ENCODE data around the gene ROCK2. TPM values are rescaled to one million over a fixed set of nuclear protein-coding genes. Genes with fewer than 3 reads are reported as not detected.
A peak's percentile ranks its signal among the peaks of the same experiment; 100 is the strongest.

Gene ROCK2
- total RNA-seq, 1 donor from 2014 or later, result 45.1 TPM

DNA sequence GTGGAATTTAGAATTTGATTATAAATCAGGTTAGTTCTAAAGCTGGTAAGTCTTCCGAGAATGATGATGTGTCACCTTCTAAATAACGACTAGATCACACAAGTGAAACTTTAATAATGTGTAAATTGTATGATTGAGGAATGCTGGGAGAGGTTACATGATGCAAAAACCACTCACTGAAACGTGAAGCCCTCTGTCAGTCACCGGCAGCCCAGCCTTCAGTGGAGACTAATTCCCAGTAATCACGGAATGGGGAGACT lies 45.9 kb upstream of the ROCK2 start:
- Mint-ChIP-seq H3K36me3 (ENCODE audit: low read depth, unreplicated experiment) (no peaks in the 10 kb centered on the region), H3K27ac (ENCODE audit: unreplicated experiment) (peak overlapping the region; percentile 63)
- peak overlapping the region; percentile 14 for H3K4me2 ChIP-seq (ENCODE audit: low read length)

DNA sequence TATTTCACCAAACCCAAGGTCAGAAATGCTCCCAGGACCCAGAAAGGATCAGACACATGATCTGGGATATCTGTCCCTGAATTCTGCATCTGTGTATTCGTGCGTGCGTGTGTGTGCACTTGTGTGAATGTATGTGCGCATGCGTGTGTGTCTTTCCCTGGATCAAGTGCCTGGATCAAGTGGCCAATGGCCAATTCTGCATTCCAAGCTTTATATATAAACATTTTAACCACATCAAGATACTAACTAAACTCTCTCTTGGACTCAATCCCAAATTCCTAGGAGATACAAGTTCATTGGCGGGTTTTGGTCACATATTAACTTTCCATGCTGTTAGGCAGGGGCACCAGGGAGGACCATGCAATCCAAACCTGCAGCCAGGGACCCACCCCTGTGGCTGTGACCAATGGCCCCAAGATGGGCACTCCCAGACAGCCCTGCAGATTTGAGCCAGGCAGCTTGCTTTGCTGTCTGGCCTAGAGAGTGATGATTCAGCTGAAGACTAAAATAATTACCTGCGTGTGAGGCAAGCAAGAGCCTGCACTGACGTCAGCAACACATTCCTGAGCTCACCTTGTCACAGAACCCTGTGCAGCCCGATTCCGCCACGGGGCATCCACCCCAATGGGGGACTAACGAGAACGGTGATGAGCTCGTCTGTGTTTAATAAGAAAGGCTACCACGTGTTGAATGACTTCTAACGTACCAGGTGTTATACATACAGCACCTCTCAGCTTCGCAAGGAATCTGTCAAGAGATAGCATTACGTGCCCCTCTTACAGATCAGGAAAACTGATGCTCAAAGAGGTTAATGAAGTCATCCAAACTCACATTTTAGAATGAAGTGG lies 45.3 kb upstream of the ROCK2 start:
- no peak for FAIRE-seq
- H3K27ac Mint-ChIP-seq (ENCODE audit: unreplicated experiment), result peak overlapping the region; percentile 63

More for the DNA sequence above, 45.9 kb upstream of the ROCK2 start:
- Histone ChIP-seq H3K36me3 (ENCODE audit: insufficient read depth, low read length) (no peaks in the 10 kb centered on the region), H3K4me3 (ENCODE audit: insufficient read depth, low read depth, low read length) (no peak overlapping the region), H2AFZ (ENCODE audit: low read depth, low read length) (no peak overlapping the region), H3K27ac (ENCODE audit: low read depth, low read length) (no peak overlapping the region), H4K20me1 (ENCODE audit: insufficient read depth, low read length) (no peaks in the 10 kb centered on the region), H3K79me2 (ENCODE audit: insufficient read depth, low read length) (no peaks in the 10 kb centered on the region), H3K9me3 (ENCODE audit: insufficient read depth, low read depth, low read length) (no peaks in the 10 kb centered on the region), H3K9ac (ENCODE audit: low read length) (peak overlapping the region; percentile 20), H3K4me1 (ENCODE audit: insufficient read depth, low read length) (peaks cover 37% of the 10 kb centered on the region), H3K27me3 (ENCODE audit: insufficient read depth, low read length) (no peaks in the 10 kb centered on the region)
- no peaks in the 10 kb centered on the region for H3K9me3 Mint-ChIP-seq (ENCODE audit: unreplicated experiment)
- FAIRE-seq, result no peak
- no peaks in the 10 kb centered on the region for H3K27me3 Mint-ChIP-seq (ENCODE audit: low read depth, unreplicated experiment)
- no peak overlapping the region for H3K4me3 Mint-ChIP-seq (ENCODE audit: unreplicated experiment)
- no peak for TF ChIP-seq EZH2 (IDR thresholded peaks at IDR 0.05; ENCODE audit: insufficient read depth, low read length)
- TF ChIP-seq, protein P1, sequence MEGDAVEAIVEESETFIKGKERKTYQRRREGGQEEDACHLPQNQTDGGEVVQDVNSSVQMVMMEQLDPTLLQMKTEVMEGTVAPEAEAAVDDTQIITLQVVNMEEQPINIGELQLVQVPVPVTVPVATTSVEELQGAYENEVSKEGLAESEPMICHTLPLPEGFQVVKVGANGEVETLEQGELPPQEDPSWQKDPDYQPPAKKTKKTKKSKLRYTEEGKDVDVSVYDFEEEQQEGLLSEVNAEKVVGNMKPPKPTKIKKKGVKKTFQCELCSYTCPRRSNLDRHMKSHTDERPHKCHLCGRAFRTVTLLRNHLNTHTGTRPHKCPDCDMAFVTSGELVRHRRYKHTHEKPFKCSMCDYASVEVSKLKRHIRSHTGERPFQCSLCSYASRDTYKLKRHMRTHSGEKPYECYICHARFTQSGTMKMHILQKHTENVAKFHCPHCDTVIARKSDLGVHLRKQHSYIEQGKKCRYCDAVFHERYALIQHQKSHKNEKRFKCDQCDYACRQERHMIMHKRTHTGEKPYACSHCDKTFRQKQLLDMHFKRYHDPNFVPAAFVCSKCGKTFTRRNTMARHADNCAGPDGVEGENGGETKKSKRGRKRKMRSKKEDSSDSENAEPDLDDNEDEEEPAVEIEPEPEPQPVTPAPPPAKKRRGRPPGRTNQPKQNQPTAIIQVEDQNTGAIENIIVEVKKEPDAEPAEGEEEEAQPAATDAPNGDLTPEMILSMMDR (IDR thresholded peaks at IDR 0.05; ENCODE audit: insufficient read depth, low read depth, low read length), result no peak
- no peak for DNase-seq (ENCODE audit: low read depth)
- peaks cover 49% of the 10 kb centered on the region for H3K4me1 Mint-ChIP-seq (ENCODE audit: low read depth, unreplicated experiment)

More for the DNA sequence above, 45.3 kb upstream of the ROCK2 start:
- Histone ChIP-seq H3K4me1 (ENCODE audit: insufficient read depth, low read length) (peaks cover 37% of the 10 kb centered on the region), H3K27me3 (ENCODE audit: insufficient read depth, low read length) (no peaks in the 10 kb centered on the region), H2AFZ (ENCODE audit: low read depth, low read length) (no peak overlapping the region), H3K4me2 (ENCODE audit: low read length) (peak overlapping the region; percentile 14), H3K9ac (ENCODE audit: low read length) (peak overlapping the region; percentile 20), H3K79me2 (ENCODE audit: insufficient read depth, low read length) (no peaks in the 10 kb centered on the region), H3K9me3 (ENCODE audit: insufficient read depth, low read depth, low read length) (no peaks in the 10 kb centered on the region), H3K27ac (ENCODE audit: low read depth, low read length) (no peak overlapping the region), H3K36me3 (ENCODE audit: insufficient read depth, low read length) (no peaks in the 10 kb centered on the region), H4K20me1 (ENCODE audit: insufficient read depth, low read length) (no peaks in the 10 kb centered on the region), H3K4me3 (ENCODE audit: insufficient read depth, low read depth, low read length) (no peak overlapping the region)
- H3K27me3 Mint-ChIP-seq (ENCODE audit: low read depth, unreplicated experiment), result no peaks in the 10 kb centered on the region
- peaks cover 49% of the 10 kb centered on the region for H3K4me1 Mint-ChIP-seq (ENCODE audit: low read depth, unreplicated experiment)
- no peak overlapping the region for H3K4me3 Mint-ChIP-seq (ENCODE audit: unreplicated experiment)
- no peaks in the 10 kb centered on the region for H3K9me3 Mint-ChIP-seq (ENCODE audit: unreplicated experiment)
- peak; percentile 74 for DNase-seq (ENCODE audit: low read depth)
- no peaks in the 10 kb centered on the region for H3K36me3 Mint-ChIP-seq (ENCODE audit: low read depth, unreplicated experiment)
- TF ChIP-seq, protein P1 (IDR thresholded peaks at IDR 0.05; ENCODE audit: insufficient read depth, low read depth, low read length), result no peak
- TF ChIP-seq EZH2 (IDR thresholded peaks at IDR 0.05; ENCODE audit: insufficient read depth, low read length), result no peak
